ENCODE measurements around the gene IL9. TPM values are rescaled to one million over a fixed set of nuclear protein-coding genes. Genes with fewer than 3 reads are reported as not detected.

Gene IL9
- total and polyA plus RNA-seq, 2 experiments from 2014 or later: not detected

DNA sequence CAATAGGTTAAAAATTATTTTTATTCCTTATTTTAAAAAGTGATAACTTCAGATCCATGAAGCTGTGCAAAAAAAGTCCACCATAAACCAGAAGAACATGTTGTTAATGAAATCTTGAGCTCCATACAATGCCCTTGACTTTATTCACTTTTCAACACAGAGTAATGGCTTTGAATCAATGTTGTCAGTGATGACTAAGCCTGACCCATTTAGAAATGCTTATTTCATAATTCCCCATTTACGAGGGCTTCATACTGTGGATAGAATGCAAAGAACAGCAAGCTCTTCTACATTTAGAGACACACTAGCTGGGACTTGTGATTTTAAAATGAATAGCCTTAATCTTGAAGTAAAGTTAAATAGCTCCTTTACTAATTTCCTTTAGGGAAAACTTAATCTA is 25.7 kb upstream of the IL9 start:
- Histone ChIP-seq H2AFZ (no peak overlapping the region), H3K79me2 (no peaks in the 10 kb centered on the region), H3K4me2 (no peak overlapping the region), H3K9me3 (ENCODE audit: low read depth) (no peaks in the 10 kb centered on the region), H4K20me1 (ENCODE audit: insufficient read depth, poor library complexity, severe bottlenecking) (no peaks in the 10 kb centered on the region), H3K27ac (no peak overlapping the region), H3K27me3 (peaks cover 18% of the 10 kb centered on the region), H3K36me3 (replicated peaks; ENCODE audit: insufficient read depth, low read depth) (no peaks in the 10 kb centered on the region), H3K4me3 (no peak overlapping the region), H3K9me2 (replicated peaks; ENCODE audit: insufficient read depth) (no peaks in the 10 kb centered on the region), H3K4me1 (ENCODE audit: insufficient read depth) (no peaks in the 10 kb centered on the region)
- DNase-seq (ENCODE audit: low spot score): no peak
- TF ChIP-seq, protein P1, sequence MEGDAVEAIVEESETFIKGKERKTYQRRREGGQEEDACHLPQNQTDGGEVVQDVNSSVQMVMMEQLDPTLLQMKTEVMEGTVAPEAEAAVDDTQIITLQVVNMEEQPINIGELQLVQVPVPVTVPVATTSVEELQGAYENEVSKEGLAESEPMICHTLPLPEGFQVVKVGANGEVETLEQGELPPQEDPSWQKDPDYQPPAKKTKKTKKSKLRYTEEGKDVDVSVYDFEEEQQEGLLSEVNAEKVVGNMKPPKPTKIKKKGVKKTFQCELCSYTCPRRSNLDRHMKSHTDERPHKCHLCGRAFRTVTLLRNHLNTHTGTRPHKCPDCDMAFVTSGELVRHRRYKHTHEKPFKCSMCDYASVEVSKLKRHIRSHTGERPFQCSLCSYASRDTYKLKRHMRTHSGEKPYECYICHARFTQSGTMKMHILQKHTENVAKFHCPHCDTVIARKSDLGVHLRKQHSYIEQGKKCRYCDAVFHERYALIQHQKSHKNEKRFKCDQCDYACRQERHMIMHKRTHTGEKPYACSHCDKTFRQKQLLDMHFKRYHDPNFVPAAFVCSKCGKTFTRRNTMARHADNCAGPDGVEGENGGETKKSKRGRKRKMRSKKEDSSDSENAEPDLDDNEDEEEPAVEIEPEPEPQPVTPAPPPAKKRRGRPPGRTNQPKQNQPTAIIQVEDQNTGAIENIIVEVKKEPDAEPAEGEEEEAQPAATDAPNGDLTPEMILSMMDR (IDR thresholded peaks at IDR 0.05; ENCODE audit: poor library complexity): no peak
- TF ChIP-seq EZH2 (IDR thresholded peaks at IDR 0.05; ENCODE audit: borderline replicate concordance): no peak
- no peak for TF ChIP-seq EZH2phosphoT487 (IDR thresholded peaks at IDR 0.05; ENCODE audit: low read depth, severe bottlenecking, unreplicated experiment)
- 27% methylated on average over 1 of the region's 1 CpG for WGBS (ENCODE audit: low lambda C conversion rate, missing lambda C conversion rate)

DNA sequence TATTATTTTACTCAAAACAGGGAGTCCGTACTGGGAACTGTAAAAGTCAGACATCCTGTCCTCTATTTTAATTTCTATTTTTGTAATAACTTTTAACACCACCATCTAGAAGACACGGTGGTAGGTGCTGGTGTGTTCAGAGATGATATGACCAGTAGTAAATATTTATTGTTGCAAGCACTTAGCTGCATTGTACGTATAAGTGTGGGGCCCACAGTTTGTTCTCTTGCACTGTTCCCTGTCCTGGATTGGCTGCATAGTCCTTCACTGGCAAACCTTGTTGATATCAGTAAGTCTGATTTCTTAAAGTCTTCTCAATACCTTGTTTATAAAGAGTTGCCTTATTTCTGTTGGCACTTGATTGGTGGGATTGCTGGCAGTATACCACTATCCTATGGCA is 24.6 kb upstream of the IL9 start:
- Histone ChIP-seq H4K20me1 (ENCODE audit: insufficient read depth, poor library complexity, severe bottlenecking) (no peaks in the 10 kb centered on the region), H3K27ac (no peak overlapping the region), H2AFZ (no peak overlapping the region), H3K9me3 (ENCODE audit: low read depth) (no peaks in the 10 kb centered on the region), H3K36me3 (replicated peaks; ENCODE audit: insufficient read depth, low read depth) (no peaks in the 10 kb centered on the region), H3K27me3 (peaks cover 28% of the 10 kb centered on the region), H3K9me2 (replicated peaks; ENCODE audit: insufficient read depth) (no peaks in the 10 kb centered on the region), H3K4me2 (no peak overlapping the region), H3K79me2 (no peaks in the 10 kb centered on the region), H3K4me3 (no peak overlapping the region), H3K4me1 (ENCODE audit: insufficient read depth) (no peaks in the 10 kb centered on the region)
- TF ChIP-seq EZH2phosphoT487 (IDR thresholded peaks at IDR 0.05; ENCODE audit: low read depth, severe bottlenecking, unreplicated experiment): no peak
- TF ChIP-seq EZH2 (IDR thresholded peaks at IDR 0.05; ENCODE audit: borderline replicate concordance): no peak
- TF ChIP-seq, protein P1 (IDR thresholded peaks at IDR 0.05; ENCODE audit: poor library complexity): no peak
- DNase-seq (ENCODE audit: low spot score): no peak
- 52% methylated on average over 3 of the region's 3 CpGs for WGBS (ENCODE audit: low lambda C conversion rate, missing lambda C conversion rate)

DNA sequence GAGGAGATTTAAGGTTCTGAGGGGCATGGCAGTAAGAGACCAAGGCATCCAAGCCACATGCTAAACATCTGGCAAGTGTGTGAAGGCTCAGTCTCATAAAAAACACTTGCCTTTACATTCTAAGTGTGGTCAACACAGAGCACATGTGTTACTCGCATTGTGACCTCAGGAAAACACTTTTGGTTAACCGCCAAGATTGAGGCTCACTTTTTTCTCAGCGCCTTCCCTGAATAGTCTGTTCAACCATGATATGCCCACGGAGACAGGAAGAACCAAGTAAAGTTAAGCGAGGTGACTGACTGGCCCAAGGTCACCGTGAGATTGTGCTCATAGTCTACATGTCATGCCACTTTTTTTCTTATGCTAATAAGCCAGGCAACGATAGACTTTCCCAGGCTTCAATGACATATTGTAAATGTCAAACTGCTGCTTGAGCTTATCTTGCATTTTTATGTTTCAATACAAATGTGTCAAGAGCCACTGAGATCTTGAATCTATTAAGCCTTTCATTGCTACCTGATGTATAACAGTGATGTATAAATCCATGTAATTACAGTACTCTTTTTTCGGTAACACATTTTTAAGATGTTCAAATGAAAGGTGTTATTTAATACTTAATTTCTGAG is 21.1 kb upstream of the IL9 start:
- Histone ChIP-seq H3K4me2 (no peak overlapping the region), H3K4me3 (no peak overlapping the region), H3K9me2 (replicated peaks; ENCODE audit: insufficient read depth) (no peaks in the 10 kb centered on the region), H3K36me3 (replicated peaks; ENCODE audit: insufficient read depth, low read depth) (no peaks in the 10 kb centered on the region), H3K27ac (no peak overlapping the region), H3K79me2 (no peaks in the 10 kb centered on the region), H3K9me3 (ENCODE audit: low read depth) (no peaks in the 10 kb centered on the region), H3K4me1 (ENCODE audit: insufficient read depth) (no peaks in the 10 kb centered on the region), H3K27me3 (peaks cover 35% of the 10 kb centered on the region), H2AFZ (no peak overlapping the region), H4K20me1 (ENCODE audit: insufficient read depth, poor library complexity, severe bottlenecking) (no peaks in the 10 kb centered on the region)
- TF ChIP-seq EZH2 (IDR thresholded peaks at IDR 0.05; ENCODE audit: borderline replicate concordance): no peak
- TF ChIP-seq, protein P1 (IDR thresholded peaks at IDR 0.05; ENCODE audit: poor library complexity): no peak
- no peak for TF ChIP-seq EZH2phosphoT487 (IDR thresholded peaks at IDR 0.05; ENCODE audit: low read depth, severe bottlenecking, unreplicated experiment)
- no peak for DNase-seq (ENCODE audit: low spot score)
- 72% methylated on average over 8 of the region's 8 CpGs for WGBS (ENCODE audit: low lambda C conversion rate, missing lambda C conversion rate)

Data from hepatocyte (in vitro differentiated cells).